GM21619 (cell line): ENCODE data around the gene DUSP16.
"Not testable (repeated sequence)": the region's sequence is repeated elsewhere in the genome, so short reads cannot be mapped to it uniquely, and the experiment has no call there.

Experiments
- ATAC-seq: cut with Tn5 transposase; IDR thresholded peaks from one replicate; pipeline ENCODE4 v1.9.1; 2021; ENCODE audit not compliant: unreplicated experiment

DUSP16 gene

DNA sequence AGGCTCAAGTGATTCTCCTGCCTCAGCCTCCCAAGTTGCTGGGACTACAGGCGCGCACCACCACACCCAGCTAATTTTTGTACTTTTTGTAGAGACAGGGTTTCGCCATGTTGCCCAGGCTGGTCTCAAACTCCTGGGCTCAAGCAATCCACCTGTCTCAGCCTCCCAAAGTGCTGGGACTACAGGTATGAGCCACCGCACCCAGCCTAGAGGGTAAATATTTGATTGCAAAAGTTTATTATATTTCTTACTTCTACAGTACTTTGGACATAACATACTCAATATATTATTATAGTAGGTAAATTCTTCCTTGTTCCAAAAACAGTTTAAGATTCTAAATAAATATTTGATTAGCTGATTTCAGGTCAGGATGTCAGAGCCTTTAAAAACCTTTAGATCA lies 40.0 kb downstream of the DUSP16 start:
- ATAC-seq: not testable (repeated sequence)

DNA sequence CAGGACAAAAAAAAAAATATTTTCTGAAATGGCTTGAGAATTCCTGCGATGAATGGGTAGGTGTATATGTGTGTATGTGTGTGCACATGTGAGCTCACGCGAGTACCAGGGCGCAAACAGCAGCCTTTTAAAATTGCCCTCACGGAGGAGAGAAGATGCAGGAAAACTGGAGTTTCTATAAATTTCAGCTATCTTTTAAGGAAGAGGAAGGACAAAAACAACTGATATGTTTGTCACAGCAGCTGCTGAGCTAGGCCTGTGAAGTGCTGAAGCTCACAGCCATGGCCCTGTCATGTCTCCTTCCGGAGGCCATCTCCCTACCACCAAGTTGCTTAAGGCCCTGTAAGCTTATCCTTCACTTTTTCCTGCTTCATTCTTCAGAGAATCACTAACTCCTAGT lies 40.8 kb downstream of the DUSP16 start:
- no peak for ATAC-seq

DNA sequence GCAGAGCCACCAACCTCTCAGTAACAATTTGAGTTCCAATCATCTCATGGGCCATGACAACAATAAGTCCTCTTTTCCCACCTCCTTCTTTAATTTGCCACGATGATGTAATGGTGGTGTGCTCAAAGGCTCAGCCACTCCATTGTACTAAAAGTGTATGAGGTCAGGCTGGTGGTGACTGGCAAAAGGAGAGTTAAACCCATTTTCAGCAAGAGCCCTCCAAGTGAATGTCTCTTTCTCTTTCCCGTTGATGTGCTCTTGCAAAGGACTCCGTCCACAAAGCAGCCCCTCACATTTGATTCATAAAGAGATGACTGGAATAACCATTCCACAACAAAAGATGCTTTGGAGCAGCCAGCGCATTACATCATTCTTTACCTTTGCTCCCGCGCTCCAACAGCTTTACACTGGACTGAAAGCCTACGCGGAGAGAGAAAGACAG lies 41.6 kb downstream of the DUSP16 start:
- ATAC-seq: no peak

DNA sequence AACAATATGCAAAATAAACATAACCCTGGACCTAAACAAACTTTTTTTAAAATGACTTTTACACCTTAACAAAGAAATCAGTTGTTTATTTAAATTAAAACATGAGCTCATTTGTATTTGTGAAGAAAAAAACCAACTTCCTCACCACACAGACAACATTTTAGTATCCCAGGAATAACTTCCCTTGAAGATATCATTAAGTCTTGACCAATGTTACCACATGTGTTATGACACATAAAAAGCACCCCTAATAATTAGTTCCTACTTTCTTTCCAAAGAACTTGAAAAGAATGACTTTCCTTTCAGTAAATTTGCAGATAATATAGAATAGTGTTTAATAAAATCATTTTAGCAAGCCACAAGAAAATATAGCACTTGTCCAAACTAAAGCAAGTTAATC lies 42.4 kb downstream of the DUSP16 start:
- no peak for ATAC-seq

DNA sequence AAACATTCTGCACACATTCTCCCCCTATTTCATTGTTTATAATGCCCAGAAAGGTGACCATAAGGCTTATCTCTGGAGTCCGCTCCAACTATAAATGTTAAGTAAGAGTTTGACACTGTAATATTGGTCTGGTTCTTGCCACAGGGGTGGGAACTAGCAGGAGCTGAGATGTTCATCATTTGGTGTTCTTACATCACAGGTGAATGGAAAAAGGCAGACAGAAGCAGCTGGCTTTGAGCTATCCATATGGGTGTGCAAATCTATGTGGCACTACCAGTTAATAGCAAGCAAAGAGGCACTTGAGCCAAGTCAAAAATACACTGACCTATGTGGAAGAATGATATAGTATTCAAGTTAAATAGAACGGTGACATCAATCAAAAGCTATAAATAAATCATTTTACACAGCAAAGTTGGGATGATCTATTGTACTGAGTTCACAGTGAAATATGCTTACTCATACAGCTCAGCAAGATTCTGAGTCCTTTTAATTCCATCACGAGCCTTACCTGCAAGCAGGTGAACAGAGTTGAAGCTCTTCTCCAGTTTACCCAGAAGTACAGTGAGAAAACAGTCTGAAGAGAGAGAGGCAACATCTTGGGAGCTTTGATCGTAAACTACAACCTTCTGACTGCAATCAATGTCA lies 43.2 kb downstream of the DUSP16 start:
- ATAC-seq: no peak

DNA sequence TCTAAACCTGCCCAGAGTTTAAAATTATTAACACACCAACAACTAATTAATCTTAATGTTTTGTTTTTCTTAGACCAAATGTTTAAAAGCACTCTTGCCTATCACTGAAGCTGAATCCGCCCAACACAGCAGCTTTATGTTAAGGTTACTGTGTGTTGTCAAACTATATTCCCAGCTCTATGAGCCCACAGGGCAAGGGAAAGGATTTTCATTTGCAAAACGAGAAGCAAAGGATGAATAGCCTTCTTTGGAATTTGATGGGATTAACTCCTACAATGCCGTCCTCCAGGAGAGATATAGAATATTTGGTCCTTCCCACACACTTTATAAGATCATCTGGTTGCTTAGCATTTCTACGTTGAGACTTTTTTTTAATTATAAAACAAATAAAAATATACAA lies 43.7 kb downstream of the DUSP16 start:
- ATAC-seq: no peak

DNA sequence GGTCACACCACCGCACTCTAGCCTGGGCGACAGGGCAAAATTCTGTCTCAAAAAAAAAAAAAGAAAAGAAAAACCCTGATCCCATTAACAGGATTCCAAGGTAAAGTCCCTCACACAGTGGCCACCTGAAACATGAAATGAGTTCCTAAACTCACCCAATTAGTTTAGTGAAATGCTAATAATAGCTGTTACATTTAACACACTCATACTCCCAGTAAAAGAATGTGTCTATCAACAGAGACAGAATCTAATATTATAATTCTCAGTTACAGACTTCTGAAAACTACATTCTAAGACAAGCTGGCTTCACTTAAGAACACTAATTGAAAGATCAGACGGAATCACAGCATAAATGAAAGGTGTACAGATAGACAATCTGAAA lies 44.2 kb downstream of the DUSP16 start:
- ATAC-seq: no peak

DNA sequence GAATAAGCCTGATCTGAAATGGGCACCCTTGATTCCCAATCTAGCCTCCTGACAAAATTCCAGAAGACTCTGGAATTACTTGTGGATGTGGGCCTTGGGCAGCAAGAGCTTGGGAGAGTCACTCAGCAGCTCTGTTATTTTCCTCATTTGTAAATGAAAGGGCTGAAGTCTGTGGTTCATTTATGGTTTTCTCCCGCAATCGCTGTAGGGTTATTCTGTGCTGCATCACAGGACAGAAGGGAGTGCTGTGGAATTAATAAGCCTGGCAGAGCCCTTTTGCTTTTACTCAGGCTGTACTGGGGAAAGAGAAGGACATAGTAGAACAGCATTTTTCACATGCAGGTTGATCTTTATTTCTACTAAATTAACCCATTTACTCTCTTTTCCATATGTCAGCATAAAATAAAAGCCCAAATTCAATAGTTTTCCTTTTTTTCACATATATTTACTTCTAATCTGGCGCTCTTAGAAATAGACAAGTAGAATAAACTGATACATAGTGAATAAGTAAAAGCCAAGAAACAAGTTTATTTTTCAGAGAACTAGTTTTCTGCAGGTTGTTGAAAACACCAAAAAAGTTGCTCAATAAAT lies 49.2 kb downstream of the DUSP16 start:
- no peak for ATAC-seq

DNA sequence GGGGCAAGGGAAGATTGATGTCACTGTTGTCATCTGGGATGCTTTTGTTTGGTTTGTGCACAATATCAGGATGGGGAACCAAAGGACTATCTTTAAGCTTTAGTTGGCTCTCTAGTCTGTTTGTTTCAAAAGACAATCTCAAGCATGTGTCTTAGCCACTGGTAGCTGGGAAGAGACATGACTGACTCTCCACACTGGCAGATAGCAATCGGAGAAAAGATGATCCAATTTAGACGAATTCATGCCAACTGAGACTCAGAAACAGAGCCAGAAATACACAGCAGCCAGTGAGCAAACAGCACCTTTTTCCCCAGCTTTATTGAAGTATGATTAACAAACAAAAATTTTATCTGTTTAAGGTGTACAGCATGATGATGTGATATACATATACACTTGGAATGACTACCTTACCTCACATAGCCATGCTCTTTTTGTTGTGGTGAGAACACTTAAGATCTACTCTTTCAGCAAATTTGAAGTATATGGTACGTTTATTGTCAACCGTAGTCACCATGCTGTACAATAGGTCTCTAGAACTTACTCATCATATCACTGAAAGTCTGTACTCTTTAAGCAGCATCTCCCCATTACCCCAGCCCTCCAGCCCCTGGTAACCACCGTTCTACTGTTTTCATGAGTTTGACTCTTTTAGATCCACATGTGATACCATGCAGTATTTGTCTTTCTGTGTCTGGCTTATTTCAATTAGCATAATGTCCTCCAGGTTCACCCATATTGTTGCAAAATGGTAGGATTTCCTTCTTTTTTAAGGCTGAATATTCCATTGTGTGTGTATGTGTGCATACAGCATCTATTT lies 50.6 kb downstream of the DUSP16 start:
- ATAC-seq: no peak

DNA sequence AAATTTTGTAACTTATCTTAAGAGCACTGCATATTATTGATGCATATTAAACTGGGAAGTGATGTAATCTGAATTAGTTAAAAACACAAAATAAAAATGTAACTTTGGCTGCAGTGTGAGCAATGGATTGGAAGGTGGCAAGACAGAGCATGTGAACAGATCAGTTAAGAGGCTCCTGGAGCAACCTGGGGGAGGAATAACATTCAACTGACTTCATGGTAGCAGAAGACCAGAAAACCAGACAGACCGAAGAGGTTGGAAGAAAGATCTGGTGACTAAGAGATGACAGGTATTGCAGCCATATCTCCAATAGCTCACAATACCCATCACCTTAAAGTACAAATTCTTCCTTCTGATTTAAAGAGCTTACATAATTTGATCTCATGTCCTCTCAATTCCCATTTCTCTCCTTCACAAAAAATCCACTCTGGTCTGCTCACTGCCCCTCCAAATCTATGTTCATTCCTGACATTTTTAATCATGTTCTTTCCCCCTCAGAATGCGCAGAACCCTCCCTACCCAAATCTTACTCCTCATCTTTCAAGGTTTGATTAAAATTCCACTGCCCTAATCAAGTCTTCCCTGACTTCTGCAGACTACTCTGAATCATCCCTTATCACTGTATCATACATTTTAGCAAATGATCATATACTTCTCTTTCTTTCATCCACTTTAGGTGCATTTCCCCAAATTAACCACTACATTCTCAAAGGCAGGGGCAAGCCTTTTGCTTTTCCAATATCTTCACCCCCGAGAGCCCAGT lies 51.5 kb downstream of the DUSP16 start:
- ATAC-seq: no peak

DNA sequence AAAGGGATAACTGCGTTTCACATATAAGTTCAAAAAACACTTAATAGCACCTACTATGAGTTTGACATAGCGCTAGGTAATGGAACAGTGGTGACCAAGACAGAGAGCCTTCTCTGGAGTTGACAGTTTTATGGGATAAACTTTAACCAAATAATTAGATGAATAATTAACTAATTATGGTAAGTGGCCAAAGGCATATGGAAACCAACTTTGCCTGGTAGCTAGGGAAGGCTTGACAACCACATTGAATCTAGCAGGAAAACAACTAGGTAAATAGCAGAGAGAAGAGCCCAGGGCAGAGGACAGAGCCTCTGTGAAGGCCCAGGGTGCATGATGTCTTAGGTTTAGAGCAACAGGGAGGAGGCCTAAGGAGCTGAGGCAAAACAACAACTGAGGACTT lies 52.1 kb downstream of the DUSP16 start:
- no peak for ATAC-seq

DNA sequence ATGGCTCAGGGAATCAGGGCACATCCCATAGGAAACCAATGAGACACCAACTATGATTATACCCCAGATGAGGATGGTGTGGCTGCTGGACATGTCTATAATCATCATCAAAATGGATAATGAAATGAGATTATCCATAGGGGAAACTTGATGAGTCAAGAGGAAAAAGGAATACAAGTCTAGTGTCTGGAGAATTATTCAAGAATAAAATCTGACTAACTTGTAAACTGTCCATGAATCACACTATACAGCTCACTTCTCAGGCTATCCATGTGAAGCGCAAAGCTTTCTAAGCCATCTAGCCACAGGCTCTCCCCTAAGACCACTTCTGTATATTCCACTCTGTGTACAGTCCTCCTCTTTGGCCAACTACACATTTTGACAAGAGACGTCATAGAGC lies 52.5 kb downstream of the DUSP16 start:
- no peak for ATAC-seq

DNA sequence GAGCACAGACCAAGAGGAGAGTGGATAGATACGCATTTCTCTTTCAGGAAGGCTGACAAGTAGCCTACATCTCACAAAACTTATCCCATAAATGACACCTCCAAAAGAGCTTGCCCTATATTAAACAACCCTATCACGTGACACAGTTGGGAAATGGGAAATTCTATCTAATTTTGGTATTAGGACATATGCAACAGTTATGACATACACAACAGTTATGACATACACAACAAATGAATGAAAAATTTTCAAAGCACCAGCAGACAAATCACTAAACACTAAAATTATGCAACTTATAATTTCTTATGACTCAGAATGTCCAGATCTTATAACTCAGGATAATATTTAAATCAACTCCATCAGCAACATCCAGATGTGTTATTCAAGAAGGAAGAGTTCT lies 54.1 kb downstream of the DUSP16 start:
- no peak for ATAC-seq

DNA sequence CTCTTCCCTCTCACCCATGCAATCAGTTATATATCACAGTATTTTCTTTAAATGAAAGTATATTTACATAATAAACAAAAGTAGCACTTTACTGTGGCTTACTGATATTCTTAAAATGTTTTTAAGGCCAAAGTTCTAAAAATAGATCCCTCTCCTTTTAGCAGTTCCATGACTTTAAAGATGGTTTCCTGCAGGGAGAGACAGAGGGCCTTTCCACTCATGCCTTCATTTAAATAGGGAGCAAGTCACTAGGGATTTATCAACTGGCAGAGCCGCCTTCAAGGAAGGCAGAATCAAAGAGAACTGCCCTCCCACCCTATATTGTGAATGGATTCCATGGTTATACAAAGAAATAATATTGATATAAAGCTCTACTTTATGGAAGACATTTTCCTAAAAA lies 55.5 kb downstream of the DUSP16 start:
- ATAC-seq: no peak

DNA sequence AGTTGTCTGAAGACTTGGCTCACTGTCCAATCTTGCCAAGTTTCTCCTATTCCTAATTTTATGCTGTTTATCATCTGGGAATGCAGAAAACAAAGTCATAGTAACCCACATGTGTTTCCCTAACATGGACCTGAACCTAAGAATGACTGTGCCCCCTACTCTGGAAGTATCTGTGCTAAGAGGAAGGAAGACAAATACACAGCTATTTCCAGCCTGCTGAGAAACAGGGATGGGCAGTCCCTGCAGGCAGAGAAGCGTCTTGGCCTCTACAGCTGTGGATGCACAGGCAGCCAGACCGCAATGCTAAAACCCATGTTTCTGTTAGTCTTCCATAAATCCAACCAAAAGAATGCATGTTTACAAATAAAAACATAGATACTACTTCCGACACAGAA lies 56.2 kb downstream of the DUSP16 start:
- no peak for ATAC-seq

DNA sequence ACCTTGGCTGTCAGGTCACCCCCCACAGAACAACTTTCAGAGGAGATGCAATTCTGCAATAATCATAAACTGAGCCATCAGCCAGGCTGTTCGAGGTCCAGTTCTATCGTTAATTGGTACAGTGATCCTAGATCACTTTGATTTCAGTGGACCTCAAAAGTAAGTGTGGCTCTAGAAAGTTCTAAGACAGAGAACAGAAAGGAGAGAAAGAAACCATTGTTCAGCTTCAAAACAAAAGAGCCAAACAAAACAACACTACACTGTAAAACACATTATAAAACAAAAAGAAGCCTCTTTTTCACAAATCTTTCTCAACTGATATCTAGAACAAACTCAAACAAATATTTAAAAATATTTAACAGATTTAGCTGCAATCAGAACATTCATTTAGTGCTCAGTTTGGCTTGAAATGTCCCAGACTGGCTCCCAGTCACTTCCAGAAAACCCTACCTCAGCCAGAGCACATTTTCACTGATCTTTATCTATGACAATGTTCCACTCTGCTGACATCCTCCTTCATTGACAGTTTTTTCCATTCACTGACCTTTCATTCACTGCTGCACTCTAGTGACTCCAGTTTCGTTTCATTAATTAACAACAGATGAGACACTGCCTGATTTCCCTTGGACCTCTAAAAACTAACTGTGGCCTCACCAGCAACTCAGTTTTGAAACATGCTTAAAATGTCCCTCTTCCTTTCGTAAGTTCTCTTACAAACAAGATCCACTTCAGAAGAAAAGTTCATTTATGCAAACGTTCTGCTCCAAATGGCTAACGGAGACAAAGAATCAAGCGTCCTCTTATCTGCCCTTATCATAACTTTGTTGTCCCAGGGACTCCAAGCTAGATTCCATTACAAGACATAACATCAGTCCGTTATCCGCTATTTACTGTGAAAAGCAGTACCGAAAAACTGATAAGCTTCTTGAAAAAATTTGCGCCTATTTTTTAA lies 56.8 kb downstream of the DUSP16 start:
- peak; percentile 84 for ATAC-seq

DNA sequence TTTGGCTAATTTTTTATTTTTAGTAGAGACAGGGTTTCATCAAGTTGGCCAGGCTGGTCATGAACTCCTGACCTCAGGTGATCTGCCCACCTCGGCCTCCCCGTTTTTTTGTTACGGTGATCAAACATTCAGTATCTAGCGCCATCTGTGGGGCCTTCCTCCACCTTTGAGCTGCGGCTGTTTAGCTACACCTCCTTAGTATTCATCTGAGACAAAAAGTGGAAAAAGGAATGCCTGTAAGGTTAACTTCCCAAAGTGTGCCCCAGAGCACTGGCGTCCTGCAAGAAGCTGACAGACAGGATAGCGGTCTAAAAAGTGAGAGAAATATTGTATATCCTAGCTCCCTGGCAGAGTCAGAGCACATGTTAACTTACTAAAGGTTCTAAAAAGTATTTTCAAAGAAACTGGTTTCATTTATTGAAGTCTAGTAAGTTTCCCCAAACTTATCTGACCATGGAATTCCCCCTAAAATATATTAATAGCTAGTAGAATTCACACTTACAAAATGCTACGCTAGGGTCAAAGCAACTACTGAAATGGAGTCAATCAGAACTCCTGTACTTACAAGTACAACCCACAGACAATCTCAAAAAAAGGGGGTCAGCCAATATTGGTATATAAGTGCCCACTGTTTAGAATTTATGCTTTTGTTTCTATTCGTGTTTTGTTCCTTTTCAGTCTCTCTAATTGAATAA lies 59.1 kb downstream of the DUSP16 start:
- no peak for ATAC-seq

DNA sequence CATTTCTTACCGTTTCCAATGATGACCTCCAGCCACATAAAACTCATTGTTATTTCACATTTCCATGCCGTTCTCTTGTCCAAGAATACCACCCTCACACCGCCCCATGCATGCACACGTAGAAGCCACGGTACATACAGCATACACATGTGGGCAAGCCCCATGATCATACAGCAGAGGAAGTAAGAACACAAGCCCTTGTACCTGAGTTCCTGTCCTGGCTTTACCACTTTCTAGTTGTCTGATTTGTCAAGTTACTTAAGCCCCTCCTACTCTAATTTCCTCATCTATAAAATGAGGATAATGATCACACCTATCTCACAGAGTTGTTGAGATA lies 59.9 kb downstream of the DUSP16 start:
- ATAC-seq: no peak

DNA sequence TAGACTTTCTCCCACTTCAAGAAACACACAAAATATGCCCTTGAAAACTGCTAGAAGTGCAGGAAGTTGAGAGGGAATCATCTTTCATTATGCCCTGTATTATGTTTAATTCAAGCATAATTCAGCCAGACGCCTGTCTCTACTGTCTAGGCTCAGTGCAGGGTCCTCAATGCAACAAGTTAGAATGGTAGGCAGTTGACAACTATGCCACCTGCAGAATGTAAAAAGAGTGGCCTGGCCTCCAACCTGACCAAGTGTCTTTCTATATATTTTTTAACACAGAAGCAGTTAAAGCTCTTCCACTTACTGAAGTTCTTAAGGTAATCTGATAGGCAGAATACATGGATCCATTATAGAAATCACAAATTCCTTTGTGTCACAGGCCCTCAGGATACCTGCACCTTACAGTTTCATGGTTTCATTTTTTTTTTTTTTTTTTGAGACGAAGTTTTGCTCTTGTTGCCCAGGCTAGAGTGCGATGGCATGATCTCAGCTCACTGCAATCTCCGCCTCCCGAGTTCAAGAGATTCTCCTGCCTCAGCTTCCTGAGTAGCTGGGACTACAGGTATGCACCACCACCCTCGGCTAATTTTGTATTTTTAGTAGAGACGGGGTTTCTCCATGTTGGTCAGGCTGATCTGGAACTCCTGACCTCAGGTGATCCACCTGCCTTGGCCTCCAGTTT lies 60.4 kb downstream of the DUSP16 start:
- not testable (repeated sequence) for ATAC-seq
